ENCODE measurements around the gene CFAP54. TPM values are rescaled to one million over a fixed set of nuclear protein-coding genes. Genes with fewer than 3 reads are reported as not detected.

The CFAP54 gene
- total and polyA plus RNA-seq, 2 of the 4 experiments (the other 2 are of a cell fraction) = 0.18 to 0.41 TPM

GRCh38 chr12:96510306-96510764, 21.0 kb downstream of the CFAP54 start:
- Histone ChIP-seq H3K4me1 (ENCODE audit: control insufficient read depth, insufficient read depth, low read length) (peaks cover 5% of the 10 kb centered on the region), H3K9ac (ENCODE audit: low read depth, low read length) (no peak overlapping the region), H3K4me2 (ENCODE audit: low read depth, low read length) (no peak overlapping the region), H2BK5ac (ENCODE audit: low read depth, low read length, poor library complexity, severe bottlenecking) (no peak overlapping the region), H2AFZ (replicated peaks; ENCODE audit: low read length, poor library complexity) (no peak overlapping the region), H3K18ac (ENCODE audit: low read depth, low read length) (no peak overlapping the region), H3K4ac (ENCODE audit: low read depth, low read length) (no peak overlapping the region), H4K8ac (ENCODE audit: low read depth in 2 of 2, low read length in 2 of 2) (no peak overlapping the region), H4K91ac (ENCODE audit: insufficient read depth, low read depth, low read length) (no peak overlapping the region), H3K36me3 (ENCODE audit: control insufficient read depth, insufficient read depth, low read length) (no peaks in the 10 kb centered on the region), H3K27me3 (ENCODE audit: control insufficient read depth, insufficient read depth, low read length) (no peaks in the 10 kb centered on the region), H2BK20ac (ENCODE audit: low read depth, low read length) (no peak overlapping the region), H2AK5ac (ENCODE audit: low read depth, low read length) (no peak overlapping the region), H3K23ac (ENCODE audit: low read depth, low read length) (no peak overlapping the region), H3K56ac (ENCODE audit: extremely low read depth, insufficient read depth, low read length) (no peak overlapping the region), H4K20me1 (ENCODE audit: insufficient read depth, low read length) (no peaks in the 10 kb centered on the region), H2AK9ac (replicated peaks; ENCODE audit: low read depth, low read length, poor library complexity) (no peak overlapping the region), H3K4me3 (ENCODE audit: insufficient read depth, low read depth, low read length) (no peak overlapping the region), H3K9me3 (ENCODE audit: control insufficient read depth, insufficient read depth, low read length) (no peaks in the 10 kb centered on the region), H2BK120ac (ENCODE audit: low read depth, low read length) (no peak overlapping the region), H3K27ac (ENCODE audit: insufficient read depth, low read length) (no peak overlapping the region), H3K9me1 (ENCODE audit: insufficient read depth, low read length) (no peaks in the 10 kb centered on the region), H4K5ac (ENCODE audit: low read depth, low read length) (no peak overlapping the region), H2BK15ac (ENCODE audit: low read depth, low read length) (no peak overlapping the region), H3K14ac (replicated peaks; ENCODE audit: low read depth, low read length) (no peak overlapping the region), H3K79me1 (ENCODE audit: low read depth in 1 of 2, low read length in 2 of 2) (no peaks in the 10 kb centered on the region)
- ChIA-PET CTCF (no interaction called here), POLR2A (ENCODE audit: unreplicated experiment) (no interaction called here)
- dilution Hi-C loops (cut with HindIII; ENCODE audit: low sequenced_read_pairs, unreplicated experiment) (loop anchor here (10.0 kb wide), 1 partner anchor 446 kb away; no protein-coding TSS in a partner anchor), in situ Hi-C loops (cut with MboI; ENCODE audit: low sequenced_read_pairs) (loop anchor here (10.0 kb wide), 1 partner anchor 306 kb away; no protein-coding TSS in a partner anchor), intact Hi-C loops (cut with micrococcal nuclease) (no loop called here)
- DNase-seq (peak; percentile 45), ATAC-seq (ENCODE audit: low read depth) (peak; percentile 27)
- TF ChIP-seq USF2 (IDR thresholded peaks at IDR 0.05; ENCODE audit: low read depth, low read length) (no peak), MXI1 (IDR thresholded peaks at IDR 0.05; ENCODE audit: borderline replicate concordance, low read depth, low read length) (no peak), CTCF (conservative IDR thresholded peaks at IDR 0.05; ENCODE audit: low read depth, low read length) (no peak), BHLHE40 (IDR thresholded peaks at IDR 0.05; ENCODE audit: low read depth, low read length) (no peak), NFE2L2 (IDR thresholded peaks at IDR 0.05; ENCODE audit: low read depth, low read length) (no peak)
- WGBS, 2 experiments (ENCODE audit: extremely low coverage in 2 of 2, insufficient read length in 1 of 2) = no CpG with 5 or more reads among the region's 3 CpGs
- no TSS peak for BruUV-seq (replicated peaks)

All from IMR-90 (cell line).